ENCODE measurements around the gene UBE4B.
"Not testable (repeated sequence)": the region's sequence is repeated elsewhere in the genome, so short reads cannot be mapped to it uniquely, and the experiment has no call there.

The UBE4B gene

GRCh38 chr1:10073371-10073770 is 40.6 kb downstream of the UBE4B start:
- not testable (repeated sequence) for DNase-seq (ENCODE audit: low read depth in 2 of 2)

- peak; percentile 38 to 64 for DNase-seq (ENCODE audit: low read depth in 2 of 2)
Observed at GRCh38 chr1:10074059-10074851, 41.5 kb downstream of the UBE4B start.

GRCh38 chr1:10074852-10075730 is 42.3 kb downstream of the UBE4B start:
- DNase-seq (ENCODE audit: low read depth in 2 of 2) = no peak

GRCh38 chr1:10075732-10076131 is 43.0 kb downstream of the UBE4B start:
- no peak for DNase-seq (ENCODE audit: low read depth in 2 of 2)

- no peak for DNase-seq (ENCODE audit: low read depth in 2 of 2)
Observed at GRCh38 chr1:10078494-10078893, 45.7 kb downstream of the UBE4B start.

GRCh38 chr1:10080523-10080922 is 47.8 kb downstream of the UBE4B start:
- DNase-seq (ENCODE audit: low read depth in 2 of 2) = no peak

GRCh38 chr1:10082785-10083479 is 50.2 kb downstream of the UBE4B start:
- DNase-seq (ENCODE audit: low read depth in 2 of 2) = no peak

- DNase-seq (ENCODE audit: low read depth in 2 of 2) = no peak
Observed at GRCh38 chr1:10084045-10084444, 51.3 kb downstream of the UBE4B start.

- no peak for DNase-seq (ENCODE audit: low read depth in 2 of 2)
Observed at GRCh38 chr1:10085076-10085475, 52.3 kb downstream of the UBE4B start.

GRCh38 chr1:10087210-10087609 is 54.5 kb downstream of the UBE4B start:
- no peak for DNase-seq (ENCODE audit: low read depth in 2 of 2)

- no peak for DNase-seq (ENCODE audit: low read depth in 2 of 2)
Observed at GRCh38 chr1:10101929-10102328, 69.2 kb downstream of the UBE4B start.

GRCh38 chr1:10103193-10103592 is 70.4 kb downstream of the UBE4B start:
- no peak for DNase-seq (ENCODE audit: low read depth in 2 of 2)

GRCh38 chr1:10104834-10105233 is 72.1 kb downstream of the UBE4B start:
- DNase-seq (ENCODE audit: low read depth in 2 of 2) = no peak

- DNase-seq (ENCODE audit: low read depth in 2 of 2) = no peak
Observed at GRCh38 chr1:10105484-10105883, 72.7 kb downstream of the UBE4B start.

- no peak for DNase-seq (ENCODE audit: low read depth in 2 of 2)
Observed at GRCh38 chr1:10106241-10106640, 73.5 kb downstream of the UBE4B start.

GRCh38 chr1:10106756-10107475 is 74.2 kb downstream of the UBE4B start:
- DNase-seq (ENCODE audit: low read depth in 2 of 2) = no peak

GRCh38 chr1:10107476-10107847 is 74.7 kb downstream of the UBE4B start:
- not testable (repeated sequence) for DNase-seq (ENCODE audit: low read depth in 2 of 2)

- DNase-seq (ENCODE audit: low read depth in 2 of 2) = no peak
Observed at GRCh38 chr1:10108134-10108663, 75.4 kb downstream of the UBE4B start.

- DNase-seq (ENCODE audit: low read depth in 2 of 2) = no peak
Observed at GRCh38 chr1:10108948-10109708, 76.4 kb downstream of the UBE4B start.

- no peak for DNase-seq (ENCODE audit: low read depth in 2 of 2)
Observed at GRCh38 chr1:10113501-10113900, 80.7 kb downstream of the UBE4B start.

- no peak for DNase-seq (ENCODE audit: low read depth in 2 of 2)
Observed at GRCh38 chr1:10114746-10115145, 82.0 kb downstream of the UBE4B start.

Data from stimulated activated CD4-positive, alpha-beta T cell treated with anti-CD3 and anti-CD28 coated beads, Interleukin-4, amount 100 ng/mL, for 48 hours (primary cell).